ENCODE data around the gene CAMTA1. TPM values are rescaled to one million over a fixed set of nuclear protein-coding genes. Genes with fewer than 3 reads are reported as not detected.

The CAMTA1 gene
- total RNA-seq, 1 donor from 2014 or later, result 51.8 TPM

GRCh38 chr1:7177438-7178146 is 392.3 kb downstream of the CAMTA1 start:
- no peak for DNase-seq (ENCODE audit: low spot score)

GRCh38 chr1:7178336-7178735 is 393.1 kb downstream of the CAMTA1 start:
- DNase-seq (ENCODE audit: low spot score), result no peak

DNA sequence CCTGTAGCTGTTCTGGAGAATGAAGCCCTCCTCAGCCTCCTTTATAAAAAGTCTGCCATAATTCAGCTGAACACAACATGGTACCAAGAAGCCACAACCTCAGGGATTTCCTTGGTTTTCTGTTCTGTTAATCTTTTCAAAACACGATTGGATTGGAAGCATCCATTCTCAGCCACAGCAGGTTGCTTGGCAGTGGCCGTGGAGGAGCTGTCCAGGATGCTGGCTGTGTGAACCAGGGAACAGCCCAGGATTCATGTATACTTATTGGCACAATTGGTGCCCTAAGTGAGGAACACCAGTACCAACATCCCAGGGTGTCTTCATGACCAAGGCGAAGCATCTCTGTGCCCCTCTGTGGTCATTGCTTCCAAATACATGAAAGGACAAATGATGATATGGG is 393.5 kb downstream of the CAMTA1 start:
- no peak for DNase-seq (ENCODE audit: low spot score)

DNA sequence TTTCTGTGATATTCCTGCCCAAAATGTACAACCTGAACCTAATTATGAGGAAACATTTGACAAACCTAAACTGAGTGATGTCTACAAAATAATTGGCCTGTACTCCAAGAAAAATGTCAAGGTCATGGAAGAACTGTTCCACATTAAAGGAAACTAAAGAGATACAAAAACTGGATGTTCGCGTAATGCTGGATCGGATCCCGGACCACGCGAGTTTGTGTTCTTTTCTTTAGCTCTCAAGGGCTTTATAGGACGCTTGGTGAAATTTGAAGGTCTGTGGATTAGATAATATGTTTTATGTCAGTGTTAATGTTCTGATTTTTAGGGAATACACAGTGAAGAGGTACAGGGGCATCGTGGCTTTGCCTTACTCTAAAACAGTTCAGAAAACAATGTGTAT is 400.5 kb downstream of the CAMTA1 start:
- no peak for DNase-seq (ENCODE audit: low spot score)

- DNase-seq (ENCODE audit: low spot score), result no peak
Observed at GRCh38 chr1:7186382-7187111, 401.3 kb downstream of the CAMTA1 start.

DNA sequence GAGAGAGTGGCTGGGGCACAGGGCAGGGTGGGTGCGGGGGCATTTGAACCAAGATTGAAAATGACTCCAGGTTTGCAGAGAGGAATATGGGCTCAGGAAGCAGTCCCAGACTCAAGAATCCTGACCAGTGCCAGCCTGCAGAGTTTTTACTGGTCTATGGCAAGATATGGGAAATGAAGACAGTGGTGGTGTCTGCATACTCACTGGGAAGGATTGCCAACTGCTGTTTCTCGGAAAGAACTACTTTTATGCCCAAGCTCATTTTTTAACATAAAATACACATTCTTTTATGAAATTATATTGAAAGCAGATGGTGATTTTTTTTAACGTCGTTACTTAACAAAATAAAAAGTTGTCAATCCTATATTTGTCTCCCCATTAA is 401.8 kb downstream of the CAMTA1 start:
- no peak for DNase-seq (ENCODE audit: low spot score)

- no peak for DNase-seq (ENCODE audit: low spot score)
Observed at GRCh38 chr1:7190261-7190660, 405.0 kb downstream of the CAMTA1 start.

DNA sequence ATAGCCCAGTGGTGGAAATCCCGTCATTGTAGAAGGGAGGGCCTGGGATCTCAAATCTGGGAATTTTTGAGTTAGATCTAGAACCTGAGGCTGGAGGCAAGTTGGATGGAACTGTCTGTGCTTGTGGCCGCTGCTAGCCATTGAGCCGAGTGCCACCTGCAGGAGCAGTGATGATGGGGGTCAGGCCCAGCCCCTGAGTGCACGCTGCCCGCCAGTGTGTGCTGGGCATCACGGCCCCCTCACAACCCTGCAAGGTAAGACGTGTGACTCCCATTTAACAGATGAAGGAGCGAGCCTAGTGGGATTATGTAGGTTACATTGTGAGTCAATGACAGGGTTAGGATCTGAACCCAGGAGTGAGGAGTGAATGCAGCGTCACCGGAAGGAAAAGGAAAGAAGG is 407.2 kb downstream of the CAMTA1 start:
- DNase-seq (ENCODE audit: low spot score), result no peak

DNA sequence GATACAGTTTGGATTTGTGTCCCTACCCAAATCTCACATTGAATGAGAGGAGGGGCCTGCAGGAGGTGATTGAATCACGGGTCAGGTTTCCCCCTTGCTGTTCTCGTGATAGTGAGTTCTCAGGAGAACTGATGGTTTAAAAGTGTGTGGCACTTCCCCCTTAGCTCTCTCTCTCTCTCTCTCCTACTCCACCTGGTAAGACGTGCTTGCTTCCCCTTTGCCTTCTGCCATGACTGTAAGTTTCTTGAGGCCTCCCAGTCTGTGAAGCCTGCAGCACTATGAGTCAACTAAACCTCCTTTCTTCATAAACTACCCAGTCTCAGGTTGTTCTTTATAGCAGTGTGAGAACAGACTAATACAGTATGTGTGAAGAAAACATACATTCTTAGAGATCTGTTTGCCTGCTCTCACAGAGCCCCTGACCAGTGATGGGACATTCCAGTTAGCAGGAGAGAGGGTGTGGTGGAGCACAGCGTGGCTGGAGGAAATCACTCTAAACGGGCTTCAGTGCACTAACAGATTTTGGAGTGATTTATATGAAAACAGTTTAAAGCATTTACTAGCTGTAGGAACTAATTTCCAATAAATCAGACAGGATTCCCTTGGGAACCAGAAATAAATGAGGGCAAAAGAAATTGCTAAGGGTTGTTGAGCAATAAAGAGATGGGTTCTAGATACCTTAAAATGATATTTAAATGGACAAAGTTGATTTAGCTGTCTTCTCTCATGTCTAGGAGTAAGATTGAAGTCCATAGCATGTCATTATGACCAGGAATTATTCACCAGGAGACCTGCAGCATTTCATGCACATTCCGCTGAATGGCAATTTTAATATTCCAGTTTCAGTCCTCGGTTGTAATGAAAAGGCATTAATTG is 411.0 kb downstream of the CAMTA1 start:
- DNase-seq (ENCODE audit: low spot score), result no peak

DNA sequence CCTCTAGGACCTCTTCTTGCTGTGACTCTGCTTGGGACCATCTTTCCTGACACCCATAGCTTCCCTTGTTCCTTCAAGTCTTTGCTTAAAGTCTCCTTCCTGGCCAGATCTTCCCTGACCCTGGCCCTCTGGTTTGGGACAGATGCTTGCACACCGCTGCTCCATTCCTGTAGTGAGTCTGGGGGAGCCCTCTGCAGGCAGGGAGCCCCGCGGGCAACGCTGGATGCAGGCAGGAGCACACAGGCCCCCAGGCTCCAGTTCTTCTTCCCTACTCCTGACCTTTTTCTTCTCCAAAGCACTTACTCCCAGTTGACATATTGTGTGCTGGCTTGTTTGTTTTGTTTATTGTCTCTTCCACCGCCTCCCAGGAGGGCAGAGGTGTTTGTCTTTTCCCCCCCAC is 413.4 kb downstream of the CAMTA1 start:
- no peak for DNase-seq (ENCODE audit: low spot score)

- no peak for DNase-seq (ENCODE audit: low spot score)
Observed at GRCh38 chr1:7199077-7199779, 414.0 kb downstream of the CAMTA1 start.

- no peak for DNase-seq (ENCODE audit: low spot score)
Observed at GRCh38 chr1:7207875-7208646, 422.8 kb downstream of the CAMTA1 start.

DNA sequence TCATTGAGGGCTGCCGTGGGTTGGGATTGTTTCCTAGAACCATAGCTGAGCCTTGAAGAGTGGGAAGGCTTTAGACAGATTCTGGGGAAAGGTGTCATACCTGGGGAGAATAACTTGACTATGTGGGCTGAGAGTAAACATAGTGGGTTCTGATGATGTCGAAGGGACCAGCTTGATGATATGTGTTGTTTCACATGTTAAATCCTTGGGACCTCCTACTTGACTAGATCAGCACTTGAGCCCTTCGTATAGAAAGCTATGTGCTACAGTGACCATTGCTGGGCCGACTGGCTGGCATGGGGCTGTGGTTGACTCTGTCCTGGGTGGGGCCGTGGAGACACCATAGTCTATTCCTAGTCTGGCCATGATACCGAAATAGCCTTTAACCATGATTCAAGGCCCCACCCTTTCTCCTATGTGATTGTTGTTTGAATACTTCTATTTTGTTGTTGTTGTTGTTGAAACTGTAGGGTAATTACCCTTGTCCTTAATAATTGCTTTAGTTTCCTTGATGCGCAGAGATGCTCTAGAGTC is 423.5 kb downstream of the CAMTA1 start:
- no peak for DNase-seq (ENCODE audit: low spot score)

DNA sequence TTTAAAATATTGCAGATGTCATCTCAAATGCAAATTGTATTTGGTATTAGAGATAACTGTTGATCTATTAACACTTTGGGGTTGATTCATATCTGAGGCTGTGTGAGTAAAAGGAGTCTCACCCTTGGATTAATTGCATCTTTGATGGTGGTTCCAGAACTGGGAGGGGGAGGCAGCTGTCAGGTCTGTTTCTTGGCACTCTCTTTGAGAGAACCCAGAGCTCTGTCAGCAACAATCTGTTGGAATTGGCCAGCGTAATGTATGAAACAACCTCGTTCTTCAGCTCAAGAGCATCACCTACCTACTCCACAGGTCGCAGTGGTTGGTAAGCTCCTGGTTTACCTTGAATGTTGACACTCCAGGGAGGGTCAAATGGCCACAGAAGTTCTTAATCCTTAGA is 424.1 kb downstream of the CAMTA1 start:
- no peak for DNase-seq (ENCODE audit: low spot score)

GRCh38 chr1:7218210-7218832 is 433.1 kb downstream of the CAMTA1 start:
- DNase-seq (ENCODE audit: low spot score), result no peak

DNA sequence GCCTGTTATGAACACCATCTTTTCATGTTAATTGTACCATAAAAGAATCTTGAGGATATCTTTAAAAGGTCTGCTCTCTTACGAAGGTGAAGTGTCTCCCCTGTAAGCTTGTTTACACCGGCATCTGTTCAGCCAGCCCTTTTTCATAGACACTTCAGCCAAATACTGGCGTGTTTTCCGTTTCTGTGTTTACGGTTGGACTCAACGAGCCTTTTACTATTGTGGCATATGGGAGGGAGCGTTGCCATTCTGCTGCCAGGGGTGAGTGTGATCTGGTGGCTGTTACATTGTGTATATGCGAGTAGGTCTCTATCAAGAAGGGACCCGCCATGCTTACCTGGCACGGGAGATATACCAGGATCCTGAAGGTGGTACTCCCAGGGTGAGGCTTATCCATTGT is 433.8 kb downstream of the CAMTA1 start:
- no peak for DNase-seq (ENCODE audit: low spot score)

GRCh38 chr1:7220007-7220406 is 434.8 kb downstream of the CAMTA1 start:
- no peak for DNase-seq (ENCODE audit: low spot score)

- no peak for DNase-seq (ENCODE audit: low spot score)
Observed at GRCh38 chr1:7220712-7221252, 435.5 kb downstream of the CAMTA1 start.

- DNase-seq (ENCODE audit: low spot score), result no peak
Observed at GRCh38 chr1:7221826-7222694, 436.8 kb downstream of the CAMTA1 start.

Measured in mesenteric fat pad (tissue), 1 donor.